Uterus (tissue), 4 donors: ENCODE results near the gene SNAPC1. TPM values are rescaled to one million over a fixed set of nuclear protein-coding genes. Genes with fewer than 3 reads are reported as not detected.

ENCODE experiments used
- DNase-seq, 2 donors: peaks; one replicate each; pipeline ENCODE4 v3.0.0-alpha.2; 2019 to 2020
- H3K27ac ChIP-seq, 2 donors: fragments of 200-600 bp; sonication (generic); 1 replicate in 1 of 2; 2 replicates in 1 of 2; pipeline ENCODE4 v1.5.1; 2016 to 2018
- H3K27me3 ChIP-seq, 2 donors: fragments of 200-600 bp; sonication (generic); one replicate each; pipeline ENCODE4 v1.5.1; 2018 to 2019; ENCODE audit warnings: control low read depth in 1 of 2
- H3K36me3 ChIP-seq, 2 donors: fragments of 200-600 bp; sonication (generic); one replicate each; pipeline ENCODE4 v1.5.1; 2019; ENCODE audit warnings: control low read depth in 1 of 2
- H3K4me1 ChIP-seq, 2 donors: fragments of 200-600 bp; sonication (generic); one replicate each; pipeline ENCODE4 v1.5.1; 2018 to 2019; ENCODE audit warnings: control low read depth in 1 of 2
- H3K4me3 ChIP-seq, 2 donors: fragments of 200-600 bp; sonication (generic); 1 replicate in 1 of 2; 2 replicates in 1 of 2; pipeline ENCODE4 v1.5.1; 2018 to 2019; ENCODE audit warnings: mild to moderate bottlenecking in 1 of 2
- H3K9me3 ChIP-seq, 2 donors: fragments of 200-600 bp; sonication (generic); one replicate each; pipeline ENCODE4 v1.5.1; 2019; ENCODE audit warnings: control low read depth in 1 of 2
- CTCF ChIP-seq, 4 experiments: fragments of 200-600 bp in 2 of 4; fragments of 450-650 bp in 2 of 4; sonication (generic) in 2 of 4; IDR thresholded peaks; one replicate each; pipeline ENCODE4 v1.5.1; 2016 to 2019; ENCODE audit warnings: antibody characterized with exemption in 4 of 4, mild to moderate bottlenecking in 2 of 4, moderate library complexity in 1 of 4
- POLR2A ChIP-seq, 2 donors: fragments of 450-650 bp; IDR thresholded peaks; one replicate each; pipeline ENCODE4 v1.6.1; 2016; ENCODE audit warnings: antibody characterized with exemption in 2 of 2, mild to moderate bottlenecking in 1 of 2, moderate library complexity in 1 of 2
- intact Hi-C: fragments of 100-400 bp; cut with DNase I; formaldehyde crosslinking; loops from one replicate; pipeline ENCODE4 v1.15.1; 2023; ENCODE audit warnings: low total_unique reads
- total RNA-seq, 4 donors: library from RNA; depleted of rRNA in 3 of 4; stranded (reverse); fragments of >200 nt in 3 of 4; gene quantifications; one replicate each; pipeline versions ENCODE4 v1.1.0 to v1.2.4, GENCODE V29; 2014 to 2023
- donor health status: DM: yes; HTN: yes; CAD: no.

The SNAPC1 gene
- total RNA-seq, 4 donors from 2014 or later: 7.0 to 16.4 (median 11.6) TPM

- H3K4me3 ChIP-seq: no peak overlapping the region
- no peaks in the 10 kb centered on the region for H3K27me3 ChIP-seq
- no peaks in the 10 kb centered on the region for H3K9me3 ChIP-seq
- DNase-seq: no peak
- intact Hi-C loops: no loop called here
- H3K4me1 ChIP-seq: no peaks in the 10 kb centered on the region
- H3K36me3 ChIP-seq: no peaks in the 10 kb centered on the region
- TF ChIP-seq CTCF (IDR thresholded peaks at IDR 0.05): no peak
- TF ChIP-seq POLR2A (IDR thresholded peaks at IDR 0.05): no peak
- no peak overlapping the region for H3K27ac ChIP-seq
Measured at GRCh38 chr14:61841145-61841544, 78.9 kb downstream of the SNAPC1 start.

Other genes with a start within 250 kb of the SNAPC1 start
- gene HIF1A, start 66.9 kb upstream of the SNAPC1 start, total RNA-seq: 100 to 1,000 TPM in 2 of 4 donors, 10 to 100 TPM in 2; 50.0 to 137 (median 83.0) TPM
- gene SYT16, start 50.3 kb downstream of the SNAPC1 start, total RNA-seq: 1 to 10 TPM in 2 of 4 donors, under 1 TPM in 1, not detected in 1; 0.59 to 5.8 (median 1.6) TPM